HEK293 (cell line): ENCODE data around the gene MC1R.

Experiments used
- KLF9 ChIP-seq: fragments of 450-650 bp; formaldehyde crosslinking; IDR thresholded peaks from 2 replicates; pipeline ENCODE4 v1.5.1; 2016; ENCODE audit warnings: missing biosample characterization, missing genetic modification characterization, low read depth
- OSR2 ChIP-seq: fragments of 450-650 bp; formaldehyde crosslinking; IDR thresholded peaks from 2 replicates; pipeline ENCODE4 v1.5.1; 2016; ENCODE audit warnings: missing biosample characterization, missing genetic modification characterization
- REST ChIP-seq: fragments of 450-650 bp; formaldehyde crosslinking; IDR thresholded peaks from 2 replicates; pipeline ENCODE4 v1.5.1; 2016; ENCODE audit warnings: missing biosample characterization, missing genetic modification characterization
- ZBTB17 ChIP-seq: fragments of 450-650 bp; formaldehyde crosslinking; IDR thresholded peaks from 2 replicates; pipeline ENCODE4 v1.5.1; 2016; ENCODE audit warnings: missing biosample characterization, missing genetic modification characterization
- ZFP41 ChIP-seq: fragments of 450-650 bp; formaldehyde crosslinking; IDR thresholded peaks from 2 replicates; pipeline ENCODE4 v1.5.1; 2016; ENCODE audit warnings: missing biosample characterization, missing genetic modification characterization, borderline replicate concordance
- ZNF138 ChIP-seq: fragments of 450-650 bp; formaldehyde crosslinking; IDR thresholded peaks from 2 replicates; pipeline ENCODE4 v1.5.1; 2016; ENCODE audit warnings: missing biosample characterization, missing genetic modification characterization, borderline replicate concordance
- ZNF26 ChIP-seq: fragments of 450-650 bp; formaldehyde crosslinking; IDR thresholded peaks from 2 replicates; pipeline ENCODE4 v1.5.1; 2016; ENCODE audit warnings: missing biosample characterization, missing genetic modification characterization
- ZNF354C ChIP-seq: fragments of 450-650 bp; formaldehyde crosslinking; IDR thresholded peaks from 2 replicates; pipeline ENCODE4 v1.5.1; 2016; ENCODE audit warnings: missing biosample characterization, missing genetic modification characterization, low read depth, borderline replicate concordance
- ZNF529 ChIP-seq: fragments of 450-650 bp; formaldehyde crosslinking; IDR thresholded peaks from 2 replicates; pipeline ENCODE4 v1.5.1; 2017; ENCODE audit warnings: missing genetic modification characterization, missing biosample characterization; ENCODE audit not compliant: insufficient replicate concordance
- ZNF747 ChIP-seq: fragments of 450-650 bp; formaldehyde crosslinking; IDR thresholded peaks from 2 replicates; pipeline ENCODE4 v1.5.1; 2016; ENCODE audit warnings: missing biosample characterization, missing genetic modification characterization
- TF ChIP-seq, protein P1 (sequence below): fragments of 450-650 bp; formaldehyde crosslinking; IDR thresholded peaks from 2 replicates; pipeline ENCODE4 v1.5.1; 2016; ENCODE audit warnings: missing biosample characterization, missing genetic modification characterization
- TF ChIP-seq, protein P2 (sequence below): fragments of 450-650 bp; formaldehyde crosslinking; IDR thresholded peaks from 2 replicates; pipeline ENCODE4 v1.5.1; 2016; ENCODE audit warnings: missing biosample characterization, missing genetic modification characterization
- TF ChIP-seq, protein P3 (sequence below): fragments of 450-650 bp; formaldehyde crosslinking; IDR thresholded peaks from 2 replicates; pipeline ENCODE4 v1.5.1; 2016; ENCODE audit warnings: missing biosample characterization, missing genetic modification characterization, low read depth

GRCh38 chr16:89922884-89923639, 4.4 kb downstream of the MC1R start, which contains the start of gene TUBB3:
- TF ChIP-seq, protein P1, sequence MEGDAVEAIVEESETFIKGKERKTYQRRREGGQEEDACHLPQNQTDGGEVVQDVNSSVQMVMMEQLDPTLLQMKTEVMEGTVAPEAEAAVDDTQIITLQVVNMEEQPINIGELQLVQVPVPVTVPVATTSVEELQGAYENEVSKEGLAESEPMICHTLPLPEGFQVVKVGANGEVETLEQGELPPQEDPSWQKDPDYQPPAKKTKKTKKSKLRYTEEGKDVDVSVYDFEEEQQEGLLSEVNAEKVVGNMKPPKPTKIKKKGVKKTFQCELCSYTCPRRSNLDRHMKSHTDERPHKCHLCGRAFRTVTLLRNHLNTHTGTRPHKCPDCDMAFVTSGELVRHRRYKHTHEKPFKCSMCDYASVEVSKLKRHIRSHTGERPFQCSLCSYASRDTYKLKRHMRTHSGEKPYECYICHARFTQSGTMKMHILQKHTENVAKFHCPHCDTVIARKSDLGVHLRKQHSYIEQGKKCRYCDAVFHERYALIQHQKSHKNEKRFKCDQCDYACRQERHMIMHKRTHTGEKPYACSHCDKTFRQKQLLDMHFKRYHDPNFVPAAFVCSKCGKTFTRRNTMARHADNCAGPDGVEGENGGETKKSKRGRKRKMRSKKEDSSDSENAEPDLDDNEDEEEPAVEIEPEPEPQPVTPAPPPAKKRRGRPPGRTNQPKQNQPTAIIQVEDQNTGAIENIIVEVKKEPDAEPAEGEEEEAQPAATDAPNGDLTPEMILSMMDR, result peak; percentile 57; the same call in 1 of the 2 replicates
- no peak for TF ChIP-seq REST (tag by site-specific recombination)
- TF ChIP-seq ZNF747, result no peak
- no peak for TF ChIP-seq ZNF354C (tag by site-specific recombination)
- TF ChIP-seq, protein P2, sequence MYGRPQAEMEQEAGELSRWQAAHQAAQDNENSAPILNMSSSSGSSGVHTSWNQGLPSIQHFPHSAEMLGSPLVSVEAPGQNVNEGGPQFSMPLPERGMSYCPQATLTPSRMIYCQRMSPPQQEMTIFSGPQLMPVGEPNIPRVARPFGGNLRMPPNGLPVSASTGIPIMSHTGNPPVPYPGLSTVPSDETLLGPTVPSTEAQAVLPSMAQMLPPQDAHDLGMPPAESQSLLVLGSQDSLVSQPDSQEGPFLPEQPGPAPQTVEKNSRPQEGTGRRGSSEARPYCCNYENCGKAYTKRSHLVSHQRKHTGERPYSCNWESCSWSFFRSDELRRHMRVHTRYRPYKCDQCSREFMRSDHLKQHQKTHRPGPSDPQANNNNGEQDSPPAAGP (tag by site-specific recombination), result 0 out of 2 replicates have a peak, but pooled peaks have one; percentile 8
- no peak for TF ChIP-seq ZFP41
- 0 out of 2 replicates have a peak, but pooled peaks have one; percentile 2 for TF ChIP-seq KLF9 (tag by site-specific recombination)
- TF ChIP-seq ZNF26 (tag by site-specific recombination), result no peak
- no peak for TF ChIP-seq OSR2
- TF ChIP-seq ZNF529 (tag by site-specific recombination), result no peak
- TF ChIP-seq, protein P3, sequence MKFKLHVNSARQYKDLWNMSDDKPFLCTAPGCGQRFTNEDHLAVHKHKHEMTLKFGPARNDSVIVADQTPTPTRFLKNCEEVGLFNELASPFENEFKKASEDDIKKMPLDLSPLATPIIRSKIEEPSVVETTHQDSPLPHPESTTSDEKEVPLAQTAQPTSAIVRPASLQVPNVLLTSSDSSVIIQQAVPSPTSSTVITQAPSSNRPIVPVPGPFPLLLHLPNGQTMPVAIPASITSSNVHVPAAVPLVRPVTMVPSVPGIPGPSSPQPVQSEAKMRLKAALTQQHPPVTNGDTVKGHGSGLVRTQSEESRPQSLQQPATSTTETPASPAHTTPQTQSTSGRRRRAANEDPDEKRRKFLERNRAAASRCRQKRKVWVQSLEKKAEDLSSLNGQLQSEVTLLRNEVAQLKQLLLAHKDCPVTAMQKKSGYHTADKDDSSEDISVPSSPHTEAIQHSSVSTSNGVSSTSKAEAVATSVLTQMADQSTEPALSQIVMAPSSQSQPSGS, result no peak
- TF ChIP-seq ZBTB17 (tag by site-specific recombination), result no peak
- TF ChIP-seq ZNF138 (tag by site-specific recombination), result no peak
